ENCODE results near the gene CAPN13.

CAPN13 gene

DNA sequence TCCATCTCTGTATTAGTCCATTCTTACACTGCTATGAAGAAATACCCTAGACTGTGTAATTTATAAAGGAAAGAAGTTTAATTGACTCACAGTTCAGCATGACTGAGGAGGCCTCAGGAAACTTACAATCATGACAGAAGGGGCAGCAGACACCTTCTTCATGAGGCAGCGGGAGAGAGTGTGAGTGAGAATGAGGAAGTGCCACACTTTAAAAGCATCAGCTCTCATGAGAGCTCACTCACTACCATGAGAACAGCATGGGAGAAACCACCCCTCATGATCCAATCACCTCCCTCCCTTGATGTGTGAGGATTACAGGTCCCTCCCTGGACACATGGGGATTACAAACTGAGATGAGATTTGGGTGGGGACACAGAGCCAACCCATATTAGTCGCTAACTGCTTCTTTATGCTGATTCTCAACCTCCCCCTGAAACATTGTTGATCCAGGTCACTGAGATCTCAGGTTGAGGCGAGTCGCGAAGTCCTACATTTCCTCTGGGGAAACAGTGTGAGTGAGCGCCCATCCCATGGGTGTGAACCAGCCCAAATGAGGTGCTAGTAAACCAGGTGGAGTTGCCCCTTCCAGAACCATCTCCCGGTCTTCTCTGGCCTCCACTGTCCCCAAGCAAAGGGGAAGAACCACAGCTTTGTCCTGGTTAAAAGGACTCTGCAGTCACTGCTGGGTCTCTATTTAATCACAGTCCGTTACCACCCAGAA is 123.8 kb downstream of the CAPN13 start:
- no peak for DNase-seq (ENCODE audit: low read depth)

DNA sequence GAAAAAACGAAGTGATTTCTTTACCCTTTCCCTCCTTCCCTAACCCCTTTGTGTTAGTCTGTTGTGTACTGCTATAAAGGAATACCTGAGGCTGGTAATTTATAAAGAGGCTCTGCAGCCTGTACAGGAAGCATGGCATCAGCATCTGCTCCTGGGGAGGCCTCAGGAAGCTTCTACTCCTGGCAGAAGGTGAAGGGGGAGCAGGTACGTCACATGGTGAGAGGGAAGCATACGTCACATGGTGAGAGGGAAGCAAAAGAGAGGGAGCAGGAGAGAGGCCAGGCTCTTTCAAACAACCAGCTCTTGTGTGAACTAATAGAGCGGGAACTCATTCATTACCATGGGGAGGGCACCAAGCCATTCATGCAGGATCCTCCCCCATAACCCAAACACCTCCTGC is 126.2 kb downstream of the CAPN13 start:
- DNase-seq (ENCODE audit: low read depth) = no peak

DNA sequence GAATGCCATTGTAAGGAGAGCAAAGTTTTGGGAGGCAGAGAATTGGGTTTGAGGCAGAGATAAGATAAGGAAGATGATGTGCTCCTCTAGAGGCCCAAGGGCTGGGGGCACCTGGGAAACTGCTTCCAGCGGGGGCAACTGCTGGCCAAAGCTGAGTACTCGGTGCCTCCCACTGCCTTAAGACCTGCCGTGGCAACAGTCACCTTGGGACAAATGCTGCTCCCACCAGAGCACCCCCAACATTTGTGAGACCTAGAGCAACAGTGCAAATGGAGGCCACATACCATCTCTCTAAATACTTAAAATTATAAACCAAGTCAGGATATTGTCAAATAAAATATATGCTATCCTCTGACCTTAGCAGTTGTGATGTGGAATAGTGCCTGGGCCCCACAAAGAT is 127.1 kb downstream of the CAPN13 start:
- DNase-seq (ENCODE audit: low read depth) = no peak

DNA sequence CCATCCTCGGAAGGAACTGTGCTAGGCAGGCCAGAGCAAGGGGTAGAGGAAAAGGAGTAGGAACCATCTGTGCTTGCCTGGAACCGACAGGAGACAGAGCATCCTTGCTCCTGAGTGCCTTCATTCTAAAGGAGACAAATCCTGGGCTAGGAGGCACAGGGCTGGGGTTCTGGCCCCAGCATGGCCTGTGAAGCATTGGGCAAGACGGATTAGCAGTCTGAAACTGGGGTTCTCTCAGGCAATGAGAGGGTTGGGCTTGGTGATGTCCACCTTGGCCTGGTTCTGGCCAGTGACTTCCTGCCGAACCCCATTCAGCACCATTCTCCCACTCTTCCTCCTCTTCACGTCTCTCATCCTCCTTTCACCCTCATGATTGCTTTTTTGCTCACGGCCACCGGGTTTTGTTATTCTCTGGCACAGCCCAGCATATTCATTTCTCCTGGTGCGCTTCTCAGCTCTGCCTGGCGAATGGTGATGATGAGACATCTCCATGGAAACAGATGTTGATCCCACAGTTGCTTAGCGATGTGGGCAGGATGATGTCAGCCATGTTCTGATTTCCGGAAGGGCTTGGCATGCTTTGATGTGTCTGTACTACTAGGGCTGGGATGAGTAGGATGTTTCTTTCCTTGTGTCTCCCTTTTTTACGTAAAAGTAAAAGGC is 127.7 kb downstream of the CAPN13 start:
- DNase-seq (ENCODE audit: low read depth) = no peak

DNA sequence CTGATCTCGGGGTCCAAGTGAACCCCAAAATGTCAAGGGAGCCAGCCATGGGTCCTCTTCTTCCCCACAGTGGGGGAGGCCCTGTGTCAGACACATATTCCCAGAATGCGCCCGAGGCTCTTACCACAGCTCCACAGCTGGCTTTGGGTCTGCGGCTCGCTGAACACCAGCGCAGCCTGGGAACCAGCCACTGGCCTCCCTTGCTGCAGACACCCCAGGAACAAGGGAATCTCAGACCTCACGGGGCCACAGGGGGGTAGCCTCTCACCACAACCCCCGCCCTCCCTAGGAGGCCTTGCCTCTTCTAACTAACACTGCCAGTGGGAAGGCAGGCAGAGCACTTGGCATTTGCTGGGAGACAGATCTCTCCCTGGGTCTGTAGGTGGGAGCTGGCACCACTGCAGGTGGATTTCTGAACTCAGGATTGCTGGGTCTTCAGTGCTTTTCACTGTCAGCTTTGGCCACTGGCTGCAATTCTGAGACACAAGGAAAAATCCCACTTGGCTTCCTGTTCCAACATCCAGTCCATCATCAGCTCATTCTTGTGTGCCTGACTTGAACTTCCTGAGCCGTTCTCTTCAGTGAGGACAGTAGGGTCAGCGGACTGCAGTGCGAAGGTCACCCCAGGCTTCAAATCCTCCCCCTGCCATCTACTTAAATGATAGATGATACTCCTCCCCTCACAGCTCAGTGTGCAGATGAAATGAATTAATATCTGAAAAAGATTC is 128.7 kb downstream of the CAPN13 start:
- no peak for DNase-seq (ENCODE audit: low read depth)

DNA sequence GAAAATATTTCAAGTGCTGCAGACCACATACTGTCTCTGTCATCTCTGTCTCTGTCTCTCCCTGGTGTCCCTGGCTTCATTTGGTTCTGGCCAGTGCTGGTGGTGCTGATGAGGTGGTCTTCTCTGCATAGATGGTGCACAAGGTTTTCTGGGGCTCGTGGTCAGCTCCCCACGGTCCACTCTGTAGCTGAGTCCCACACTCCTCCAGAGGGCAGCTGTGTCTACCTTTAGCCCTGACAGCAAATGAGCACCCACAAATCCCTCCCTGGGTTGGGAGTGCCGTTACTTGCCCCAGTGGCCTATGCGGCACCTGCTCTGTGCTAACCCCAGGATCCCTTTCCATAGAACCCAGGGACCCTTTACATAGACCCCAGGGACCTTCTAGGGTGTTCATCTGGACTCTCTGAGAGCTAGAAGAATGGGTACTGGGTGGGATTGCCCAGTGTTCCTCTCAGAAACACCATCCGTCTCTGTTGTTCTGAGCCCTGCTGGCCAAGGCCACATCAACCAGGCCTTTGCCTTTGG is 129.3 kb downstream of the CAPN13 start:
- DNase-seq (ENCODE audit: low read depth) = no peak

DNA sequence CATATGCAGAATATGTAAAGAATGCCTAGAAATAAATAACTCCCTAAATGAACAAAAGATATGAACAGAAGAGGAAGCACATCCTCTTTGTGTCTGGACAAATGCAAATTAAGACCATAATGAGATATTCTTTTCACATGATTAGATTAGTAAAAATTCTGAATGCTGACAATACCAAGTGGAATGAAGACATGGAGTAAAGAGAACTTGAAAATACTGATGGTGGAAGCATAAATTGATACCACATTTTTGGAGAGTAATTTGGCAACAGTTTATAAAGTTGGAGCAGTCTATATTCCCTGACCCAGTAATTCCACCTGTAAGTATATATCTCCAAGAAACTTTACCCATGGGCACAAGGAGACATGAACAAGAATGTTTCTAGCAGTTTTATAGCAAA is 130.0 kb downstream of the CAPN13 start:
- DNase-seq (ENCODE audit: low read depth) = no peak

DNA sequence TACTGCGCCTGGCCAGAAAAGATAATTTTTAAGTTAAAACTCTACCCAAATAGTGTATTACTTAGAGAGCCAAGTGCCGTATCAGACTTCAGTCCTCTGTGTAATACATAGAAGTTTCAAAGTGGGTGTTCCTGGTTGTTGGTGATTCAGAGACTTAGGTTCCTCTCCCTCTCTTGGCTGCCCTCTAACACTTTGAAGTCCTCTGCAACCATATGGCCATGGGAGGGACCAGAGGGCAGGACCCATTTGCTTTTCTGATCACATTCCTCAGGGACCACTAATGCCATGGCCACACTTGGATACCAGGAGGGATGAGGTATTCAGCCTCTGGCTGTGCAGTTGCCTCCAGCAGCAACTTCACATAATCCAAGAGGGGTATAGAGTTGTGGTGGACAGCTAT is 131.5 kb downstream of the CAPN13 start:
- no peak for DNase-seq (ENCODE audit: low read depth)

DNA sequence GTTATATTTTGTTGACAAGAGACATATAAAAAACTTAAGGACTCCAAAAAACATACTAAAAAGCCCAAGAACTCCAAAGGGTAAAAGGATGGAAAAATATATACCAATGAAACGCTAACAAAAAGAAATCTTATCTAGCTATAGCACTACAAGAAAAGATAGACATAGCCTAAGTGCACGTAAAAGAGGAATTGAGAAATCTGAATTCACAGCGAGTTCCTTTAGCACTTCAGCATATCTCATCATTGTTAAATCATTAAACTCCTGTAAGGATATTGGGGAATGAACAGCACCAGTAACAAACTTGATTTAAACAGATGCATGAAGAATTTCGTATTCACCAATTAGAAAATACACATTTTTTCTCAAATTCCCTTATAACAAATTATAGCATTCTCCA is 134.1 kb downstream of the CAPN13 start:
- DNase-seq (ENCODE audit: low read depth) = no peak
